ENCODE measurements around the gene TMTC2.

TMTC2 gene

DNA sequence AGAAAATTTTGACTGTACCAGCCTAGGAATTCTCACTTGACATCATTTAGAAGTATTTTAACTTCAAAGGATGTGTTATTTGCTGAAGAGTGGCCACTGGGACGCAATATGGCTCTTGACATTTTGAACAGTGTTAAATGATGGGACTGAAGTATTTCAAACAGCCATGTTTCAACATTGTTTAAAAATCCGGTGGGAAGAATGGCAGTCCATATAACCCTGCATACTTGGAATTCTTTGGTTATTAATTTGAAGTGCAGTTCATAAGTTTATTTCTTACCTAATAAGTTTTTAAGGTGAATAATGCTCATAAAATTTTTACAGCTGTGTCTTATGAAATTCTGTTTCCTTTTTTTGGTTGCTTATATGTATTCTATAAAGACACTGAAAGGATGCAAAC, 8.3 kb downstream of the TMTC2 start:
- no peak overlapping the region for H3K27ac ChIP-seq
- H3K4me2 ChIP-seq: no peak overlapping the region

DNA sequence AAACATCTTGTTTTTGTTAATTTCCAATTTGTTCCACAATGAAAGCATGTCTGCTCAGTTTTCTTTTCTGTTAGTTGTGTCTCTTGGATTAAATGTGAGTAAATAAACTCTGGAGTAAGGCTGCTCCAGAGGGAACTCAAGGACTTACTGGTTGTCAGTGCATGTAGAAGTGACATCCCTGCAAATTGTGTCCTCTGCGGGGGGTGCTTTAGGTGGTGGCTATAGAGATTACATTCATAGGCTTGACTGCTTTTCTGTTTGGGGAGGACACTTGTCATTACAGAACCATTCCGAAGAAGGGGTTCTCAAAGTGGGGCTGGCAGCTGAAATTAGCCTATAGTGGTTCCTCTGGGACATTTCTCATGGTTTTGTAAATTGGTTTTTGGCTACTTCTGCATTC, 8.8 kb downstream of the TMTC2 start:
- no peaks in the 10 kb centered on the region for H3K36me3 ChIP-seq (ENCODE audit: insufficient read depth)
- H3K27ac ChIP-seq: no peak overlapping the region
- TF ChIP-seq, protein P1, sequence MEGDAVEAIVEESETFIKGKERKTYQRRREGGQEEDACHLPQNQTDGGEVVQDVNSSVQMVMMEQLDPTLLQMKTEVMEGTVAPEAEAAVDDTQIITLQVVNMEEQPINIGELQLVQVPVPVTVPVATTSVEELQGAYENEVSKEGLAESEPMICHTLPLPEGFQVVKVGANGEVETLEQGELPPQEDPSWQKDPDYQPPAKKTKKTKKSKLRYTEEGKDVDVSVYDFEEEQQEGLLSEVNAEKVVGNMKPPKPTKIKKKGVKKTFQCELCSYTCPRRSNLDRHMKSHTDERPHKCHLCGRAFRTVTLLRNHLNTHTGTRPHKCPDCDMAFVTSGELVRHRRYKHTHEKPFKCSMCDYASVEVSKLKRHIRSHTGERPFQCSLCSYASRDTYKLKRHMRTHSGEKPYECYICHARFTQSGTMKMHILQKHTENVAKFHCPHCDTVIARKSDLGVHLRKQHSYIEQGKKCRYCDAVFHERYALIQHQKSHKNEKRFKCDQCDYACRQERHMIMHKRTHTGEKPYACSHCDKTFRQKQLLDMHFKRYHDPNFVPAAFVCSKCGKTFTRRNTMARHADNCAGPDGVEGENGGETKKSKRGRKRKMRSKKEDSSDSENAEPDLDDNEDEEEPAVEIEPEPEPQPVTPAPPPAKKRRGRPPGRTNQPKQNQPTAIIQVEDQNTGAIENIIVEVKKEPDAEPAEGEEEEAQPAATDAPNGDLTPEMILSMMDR (conservative IDR thresholded peaks at IDR 0.05; ENCODE audit: low read depth, low read length): no peak
- no peaks in the 10 kb centered on the region for H3K79me2 ChIP-seq (ENCODE audit: insufficient read depth, low read depth)
- no peak overlapping the region for H3K4me3 ChIP-seq (IDR thresholded peaks at IDR 0.05; ENCODE audit: insufficient read depth, low read depth, low read length)
- H3K27me3 ChIP-seq (ENCODE audit: insufficient read depth, low read depth): no peaks in the 10 kb centered on the region
- no peak overlapping the region for H2AFZ ChIP-seq (ENCODE audit: low read depth)
- H3K9ac ChIP-seq: no peak overlapping the region
- H3K4me2 ChIP-seq: no peak overlapping the region
- H4K20me1 ChIP-seq (ENCODE audit: insufficient read depth): no peaks in the 10 kb centered on the region
- no peaks in the 10 kb centered on the region for H3K4me1 ChIP-seq (ENCODE audit: low read depth, poor library complexity, severe bottlenecking)

More for the DNA sequence above, 8.3 kb downstream of the TMTC2 start:
- no peak overlapping the region for H2AFZ ChIP-seq (ENCODE audit: low read depth)
- H3K79me2 ChIP-seq (ENCODE audit: insufficient read depth, low read depth): no peaks in the 10 kb centered on the region
- H3K36me3 ChIP-seq (ENCODE audit: insufficient read depth): no peaks in the 10 kb centered on the region
- H3K4me1 ChIP-seq (ENCODE audit: low read depth, poor library complexity, severe bottlenecking): peaks cover under 1% of the 10 kb centered on the region
- H3K27me3 ChIP-seq (ENCODE audit: insufficient read depth, low read depth): no peaks in the 10 kb centered on the region
- TF ChIP-seq, protein P1 (conservative IDR thresholded peaks at IDR 0.05; ENCODE audit: low read depth, low read length): no peak
- H3K4me3 ChIP-seq (IDR thresholded peaks at IDR 0.05; ENCODE audit: insufficient read depth, low read depth, low read length): no peak overlapping the region
- H4K20me1 ChIP-seq (ENCODE audit: insufficient read depth): no peaks in the 10 kb centered on the region
- H3K9ac ChIP-seq: no peak overlapping the region

DNA sequence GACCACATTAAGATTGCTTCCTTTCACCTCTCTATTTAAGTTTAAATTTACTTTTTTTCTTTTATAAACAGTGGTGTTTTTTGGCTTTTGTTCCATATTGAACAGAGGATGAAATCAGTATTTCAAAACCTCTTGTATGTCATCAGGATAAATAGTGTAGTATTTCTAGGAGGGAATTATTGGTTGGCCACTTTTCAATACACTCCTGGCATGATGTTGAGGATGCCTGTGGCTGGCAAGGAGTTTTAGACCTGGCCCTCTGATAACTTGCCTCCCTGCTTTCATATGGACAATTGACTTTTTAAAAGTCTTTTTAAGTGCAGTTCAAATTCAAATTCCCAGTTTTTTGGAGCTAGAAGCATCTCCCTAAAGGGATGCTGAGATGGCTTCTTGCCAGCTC, 9.8 kb downstream of the TMTC2 start:
- Histone ChIP-seq H3K79me2 (ENCODE audit: insufficient read depth, low read depth) (no peaks in the 10 kb centered on the region), H2AFZ (ENCODE audit: low read depth) (no peak overlapping the region), H3K27me3 (ENCODE audit: insufficient read depth, low read depth) (no peaks in the 10 kb centered on the region), H3K4me1 (ENCODE audit: low read depth, poor library complexity, severe bottlenecking) (no peaks in the 10 kb centered on the region), H4K20me1 (ENCODE audit: insufficient read depth) (no peaks in the 10 kb centered on the region), H3K9ac (no peak overlapping the region), H3K27ac (no peak overlapping the region), H3K4me3 (IDR thresholded peaks at IDR 0.05; ENCODE audit: insufficient read depth, low read depth, low read length) (no peak overlapping the region), H3K36me3 (ENCODE audit: insufficient read depth) (no peaks in the 10 kb centered on the region), H3K4me2 (no peak overlapping the region)
- TF ChIP-seq, protein P1 (conservative IDR thresholded peaks at IDR 0.05; ENCODE audit: low read depth, low read length): no peak

DNA sequence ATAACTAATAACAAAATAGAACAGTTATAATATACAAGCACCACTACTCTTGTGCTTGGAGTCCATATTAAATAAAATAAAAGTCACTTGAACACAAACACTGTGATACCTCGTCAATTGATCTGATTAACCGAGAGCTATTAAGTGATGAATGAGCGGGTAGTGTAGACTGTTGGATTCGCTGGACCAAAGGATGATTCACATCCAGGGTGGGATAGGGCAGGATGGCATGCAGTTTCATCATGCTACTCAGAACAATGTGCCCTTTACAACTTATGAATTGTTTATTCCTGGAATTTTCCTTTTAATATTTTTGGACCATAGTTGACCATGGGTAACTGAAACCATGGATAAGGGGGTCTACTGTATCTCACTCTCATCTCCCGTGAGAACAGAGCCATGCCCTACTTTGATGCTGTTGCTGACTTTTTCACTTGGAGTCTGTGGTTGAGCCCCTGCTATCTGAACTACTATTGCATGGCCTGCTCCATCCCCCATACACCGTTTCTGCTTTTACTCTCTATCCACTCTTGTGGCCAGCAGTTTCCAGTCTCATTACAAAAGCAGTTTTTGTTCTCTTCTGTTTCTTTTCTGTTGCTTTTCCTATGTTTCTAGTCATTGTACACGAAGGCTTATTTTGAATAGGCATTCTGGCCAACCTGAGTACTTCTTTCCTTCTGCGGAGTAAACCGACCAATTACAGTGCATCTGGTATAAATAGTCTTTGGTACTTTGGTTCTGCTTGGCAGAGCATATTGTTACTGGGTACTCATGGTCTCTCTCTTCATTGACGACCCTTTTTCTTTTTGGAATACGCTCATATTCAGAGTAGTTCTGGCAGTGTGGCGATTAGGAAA, 12.2 kb downstream of the TMTC2 start:
- Histone ChIP-seq H3K4me2 (no peak overlapping the region), H3K4me1 (ENCODE audit: low read depth, poor library complexity, severe bottlenecking) (no peaks in the 10 kb centered on the region), H2AFZ (ENCODE audit: low read depth) (no peak overlapping the region), H3K9ac (no peak overlapping the region), H3K36me3 (ENCODE audit: insufficient read depth) (no peaks in the 10 kb centered on the region), H3K79me2 (ENCODE audit: insufficient read depth, low read depth) (no peaks in the 10 kb centered on the region), H4K20me1 (ENCODE audit: insufficient read depth) (no peaks in the 10 kb centered on the region), H3K4me3 (IDR thresholded peaks at IDR 0.05; ENCODE audit: insufficient read depth, low read depth, low read length) (no peak overlapping the region), H3K27ac (no peak overlapping the region), H3K27me3 (ENCODE audit: insufficient read depth, low read depth) (no peaks in the 10 kb centered on the region)
- TF ChIP-seq, protein P1 (conservative IDR thresholded peaks at IDR 0.05; ENCODE audit: low read depth, low read length): no peak

Data from KMS-11 (cell line).